SK-N-SH (cell line): ENCODE results near the gene KIAA2012.

Experiments used
- CTCF ChIP-seq: fragments of 200-600 bp; sonication (generic); IDR thresholded peaks from 2 replicates; pipeline ENCODE4 v1.6.1; 2017; ENCODE audit warnings: antibody characterized with exemption, mild to moderate bottlenecking, moderate library complexity
- EP300 ChIP-seq, 2 experiments: IDR thresholded peaks; 2 replicates each; pipeline versions ENCODE4 v1.4.0 to v1.6.1; 2012; ENCODE audit warnings: borderline replicate concordance in 1 of 2, low read depth in 1 of 2, low read length in 1 of 2
- FOXJ3 ChIP-seq: sonication (generic); formaldehyde crosslinking; IDR thresholded peaks from 2 replicates; pipeline ENCODE4 v1.5.1; 2020; ENCODE audit warnings: mild to moderate bottlenecking, missing genetic modification reagents
- PBX3 ChIP-seq: IDR thresholded peaks from 2 replicates; pipeline ENCODE4; 2012
- POLR2AphosphoS5 ChIP-seq: IDR thresholded peaks from 2 replicates; pipeline ENCODE4 v1.6.1; 2012; ENCODE audit warnings: low read depth, low read length

- TF ChIP-seq PBX3 (no peak), FOXJ3 (no peak), CTCF (no peak), EP300 (IDR thresholded peaks at IDR 0.05; ENCODE audit: borderline replicate concordance in 1 of 2, low read depth in 1 of 2, low read length in 1 of 2) (no peak), POLR2AphosphoS5 (no peak)
Measured at GRCh38 chr2:202148515-202149154, 75.6 kb downstream of the KIAA2012 start.
